Thoracic aorta (tissue), 2 donors: Measurements from ENCODE around the gene VWA3B. TPM values are rescaled to one million over a fixed set of nuclear protein-coding genes. Genes with fewer than 3 reads are reported as not detected.

ENCODE experiments used
- ATAC-seq: fragments of 150-250 bp; one replicate; pipeline ENCODE4 v1.8.0; 2017; ENCODE audit warnings: low read depth; ENCODE audit not compliant: insufficient number of reproducible peaks, low FRiP score
- DNase-seq: peaks from one replicate; pipeline ENCODE4 v3.0.0-alpha.2; 2020; ENCODE audit warnings: low spot score
- H3K27ac ChIP-seq, 2 donors: fragments of 200-600 bp; sonication (generic); 1 replicate in 1 of 2; 2 replicates in 1 of 2; pipeline ENCODE4 v1.5.1; 2016; ENCODE audit warnings: mild to moderate bottlenecking in 2 of 2, moderate library complexity in 2 of 2
- H3K27me3 ChIP-seq: fragments of 200-600 bp; sonication (generic); replicated peaks from 2 replicates; pipeline ENCODE4 v1.6.0; 2016; ENCODE audit warnings: mild to moderate bottlenecking; ENCODE audit not compliant: insufficient read depth
- H3K36me3 ChIP-seq: fragments of 200-600 bp; sonication (generic); one replicate; pipeline ENCODE4 v1.5.1; 2016
- H3K4me1 ChIP-seq, 2 donors: fragments of 200-600 bp; sonication (generic); 1 replicate in 1 of 2; 2 replicates in 1 of 2; pipeline versions ENCODE4 v1.5.1 to v1.6.0; 2016; ENCODE audit warnings: low read depth in 2 of 2, mild to moderate bottlenecking in 1 of 2; ENCODE audit not compliant: control insufficient read depth in 1 of 2
- H3K4me3 ChIP-seq: fragments of 200-600 bp; sonication (generic); 2 replicates; pipeline ENCODE4 v1.5.1; 2016; ENCODE audit warnings: mild to moderate bottlenecking
- H3K9me3 ChIP-seq: fragments of 200-600 bp; sonication (generic); 2 replicates; pipeline ENCODE4 v1.5.1; 2016
- total RNA-seq, 2 donors: library from RNA; depleted of rRNA; stranded (reverse); fragments of >200 nt; gene quantifications; one replicate each; pipeline versions ENCODE4 v1.1.0 to v1.2.3, GENCODE V29; 2016
- TF ChIP-seq, protein P1 (sequence below): fragments of 200-600 bp; sonication (generic); IDR thresholded peaks from one replicate; pipeline ENCODE4 v1.5.1; 2019; ENCODE audit warnings: antibody characterized with exemption

The VWA3B gene
- total RNA-seq, 2 donors from 2014 or later, result 0.27 TPM; not detected in 1

DNA sequence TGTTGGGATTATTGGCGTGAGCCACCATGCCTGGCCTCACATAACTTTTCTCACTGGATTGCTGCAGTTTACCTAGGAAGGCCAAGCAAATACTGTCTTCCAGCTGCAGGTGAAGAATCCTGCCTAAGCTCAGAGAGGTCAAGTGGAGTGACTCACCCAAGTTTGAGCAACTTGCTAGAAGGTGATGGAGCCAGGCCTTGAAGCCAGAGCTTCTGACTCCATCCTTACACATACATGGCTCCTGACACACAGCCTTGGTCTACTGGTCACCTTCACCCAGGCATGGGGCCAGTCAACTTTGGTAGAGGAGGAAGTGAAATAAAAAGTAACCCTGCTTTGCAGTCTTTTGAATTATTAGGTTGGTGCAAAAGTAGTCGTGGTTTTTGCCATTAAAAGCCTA, 93.5 kb downstream of the VWA3B start:
- DNase-seq, result no peak
- no peaks in the 10 kb centered on the region for H3K27me3 ChIP-seq
- H3K4me3 ChIP-seq, result no peak overlapping the region
- TF ChIP-seq, protein P1, sequence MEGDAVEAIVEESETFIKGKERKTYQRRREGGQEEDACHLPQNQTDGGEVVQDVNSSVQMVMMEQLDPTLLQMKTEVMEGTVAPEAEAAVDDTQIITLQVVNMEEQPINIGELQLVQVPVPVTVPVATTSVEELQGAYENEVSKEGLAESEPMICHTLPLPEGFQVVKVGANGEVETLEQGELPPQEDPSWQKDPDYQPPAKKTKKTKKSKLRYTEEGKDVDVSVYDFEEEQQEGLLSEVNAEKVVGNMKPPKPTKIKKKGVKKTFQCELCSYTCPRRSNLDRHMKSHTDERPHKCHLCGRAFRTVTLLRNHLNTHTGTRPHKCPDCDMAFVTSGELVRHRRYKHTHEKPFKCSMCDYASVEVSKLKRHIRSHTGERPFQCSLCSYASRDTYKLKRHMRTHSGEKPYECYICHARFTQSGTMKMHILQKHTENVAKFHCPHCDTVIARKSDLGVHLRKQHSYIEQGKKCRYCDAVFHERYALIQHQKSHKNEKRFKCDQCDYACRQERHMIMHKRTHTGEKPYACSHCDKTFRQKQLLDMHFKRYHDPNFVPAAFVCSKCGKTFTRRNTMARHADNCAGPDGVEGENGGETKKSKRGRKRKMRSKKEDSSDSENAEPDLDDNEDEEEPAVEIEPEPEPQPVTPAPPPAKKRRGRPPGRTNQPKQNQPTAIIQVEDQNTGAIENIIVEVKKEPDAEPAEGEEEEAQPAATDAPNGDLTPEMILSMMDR, result no peak
- no peaks in the 10 kb centered on the region for H3K4me1 ChIP-seq
- H3K36me3 ChIP-seq, result no peaks in the 10 kb centered on the region
- H3K9me3 ChIP-seq, result no peaks in the 10 kb centered on the region
- ATAC-seq, result no peak
- H3K27ac ChIP-seq, result no peak overlapping the region

DNA sequence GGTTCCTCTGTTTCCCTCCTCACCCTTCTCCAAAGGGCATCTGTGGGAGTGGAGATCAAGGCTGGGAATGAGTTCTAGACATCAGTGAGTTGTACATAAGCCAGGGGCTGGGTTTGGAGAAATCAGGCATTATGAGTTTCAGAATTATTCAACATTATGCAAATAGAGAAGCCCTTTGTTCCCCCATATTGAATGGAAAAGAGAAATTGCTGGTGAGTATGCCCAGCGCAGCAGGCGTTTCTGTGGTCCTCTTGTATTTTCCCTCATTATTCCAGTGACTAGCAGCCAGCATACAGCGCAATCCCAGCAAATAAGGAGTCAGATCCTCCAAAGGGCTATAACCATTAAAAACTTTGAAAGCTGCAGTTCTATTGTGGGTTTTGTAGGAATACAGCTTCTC, 94.4 kb downstream of the VWA3B start:
- DNase-seq (no peak), ATAC-seq (no peak)
- no peak overlapping the region for H3K27ac ChIP-seq
- TF ChIP-seq, protein P1, result no peak
- H3K36me3 ChIP-seq, result no peaks in the 10 kb centered on the region
- no peak overlapping the region for H3K4me3 ChIP-seq
- no peaks in the 10 kb centered on the region for H3K9me3 ChIP-seq
- H3K4me1 ChIP-seq, result no peaks in the 10 kb centered on the region
- H3K27me3 ChIP-seq, result no peaks in the 10 kb centered on the region

DNA sequence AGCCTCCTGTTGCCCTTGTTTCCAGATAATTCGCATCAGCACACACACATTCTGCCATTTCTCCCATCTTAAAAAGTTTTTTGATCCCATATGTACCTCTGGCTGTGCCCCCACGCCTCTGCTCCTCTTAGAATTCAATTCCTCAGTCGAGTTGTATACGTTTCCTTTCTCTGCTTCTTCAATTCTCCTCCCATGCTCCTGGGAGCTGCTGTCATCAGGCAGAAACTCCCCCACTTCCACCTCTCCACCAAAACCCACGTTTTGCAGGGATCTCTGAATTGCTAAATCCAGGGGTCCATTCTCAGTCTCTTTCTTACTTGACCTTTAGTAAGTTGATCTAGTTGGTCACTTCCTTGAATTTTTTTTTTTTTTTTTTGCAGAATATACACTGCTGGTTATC, 98.8 kb downstream of the VWA3B start:
- no peaks in the 10 kb centered on the region for H3K36me3 ChIP-seq
- H3K9me3 ChIP-seq, result no peaks in the 10 kb centered on the region
- no peaks in the 10 kb centered on the region for H3K4me1 ChIP-seq
- DNase-seq (no peak), ATAC-seq (no peak)
- no peaks in the 10 kb centered on the region for H3K27me3 ChIP-seq
- TF ChIP-seq, protein P1, result no peak
- H3K27ac ChIP-seq, result no peak overlapping the region
- no peak overlapping the region for H3K4me3 ChIP-seq

DNA sequence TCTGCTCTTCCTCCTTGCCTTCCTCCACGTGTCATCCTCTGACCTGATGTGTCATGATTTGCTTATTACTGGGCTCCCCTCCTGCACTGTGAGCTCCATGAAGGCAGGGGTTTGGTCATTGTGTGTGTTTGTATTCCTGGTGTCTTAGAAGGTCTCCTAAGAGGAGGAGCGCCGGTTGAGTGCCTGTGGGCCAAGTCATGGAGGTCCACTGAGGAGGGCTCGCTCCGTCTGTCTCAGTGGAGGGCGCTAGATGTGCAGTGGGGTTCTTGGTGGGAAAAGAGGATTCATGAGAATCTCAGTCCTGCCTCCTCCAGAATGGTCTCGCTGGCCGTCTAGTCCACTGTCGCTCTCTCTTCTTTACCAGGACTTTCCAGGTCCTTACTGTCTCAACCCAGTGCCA, 100.2 kb downstream of the VWA3B start:
- TF ChIP-seq, protein P1, result no peak
- no peak overlapping the region for H3K27ac ChIP-seq
- H3K4me3 ChIP-seq, result no peak overlapping the region
- DNase-seq (no peak), ATAC-seq (no peak)
- peaks cover 0 to 8% of the 10 kb centered on the region in 2 donors for H3K4me1 ChIP-seq
- no peaks in the 10 kb centered on the region for H3K9me3 ChIP-seq
- H3K27me3 ChIP-seq, result no peaks in the 10 kb centered on the region
- H3K36me3 ChIP-seq, result no peaks in the 10 kb centered on the region

DNA sequence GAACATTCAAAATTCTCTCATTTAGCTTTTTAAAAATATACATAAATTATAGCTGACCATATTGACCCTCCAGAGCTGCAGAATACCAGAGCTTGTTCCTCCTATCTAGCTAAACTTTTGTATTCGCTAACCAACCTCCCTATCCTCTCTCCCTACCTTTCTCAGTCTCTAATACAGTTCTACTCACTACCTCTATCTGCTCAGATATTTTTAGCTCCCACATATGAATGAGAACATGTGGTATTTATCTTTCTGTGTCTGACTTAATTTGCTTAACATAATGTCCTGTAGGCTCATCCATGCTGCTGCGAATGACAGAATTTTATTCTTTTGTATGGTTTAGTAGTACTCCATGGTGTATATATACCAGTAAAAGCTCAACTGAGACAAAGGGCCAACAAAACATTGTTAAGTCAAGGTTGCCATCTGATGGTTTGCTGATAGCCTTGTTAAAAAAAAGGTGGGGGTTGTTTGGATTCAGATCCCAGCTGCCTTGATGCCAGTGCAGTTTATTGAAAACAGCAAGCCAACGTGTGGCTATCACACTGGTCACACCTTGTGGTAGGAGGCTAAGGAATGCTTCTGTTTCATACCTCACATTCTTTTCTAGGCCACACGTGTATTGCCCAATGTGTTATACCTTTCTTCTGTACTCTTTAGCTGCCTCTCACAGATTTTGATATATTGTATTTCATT, 101.5 kb downstream of the VWA3B start:
- Histone ChIP-seq H3K4me1 (peaks cover 0 to 11% of the 10 kb centered on the region in 2 donors), H3K9me3 (no peaks in the 10 kb centered on the region), H3K27ac (no peak overlapping the region), H3K4me3 (no peak overlapping the region), H3K27me3 (no peaks in the 10 kb centered on the region), H3K36me3 (no peaks in the 10 kb centered on the region)
- ATAC-seq (no peak), DNase-seq (no peak)
- TF ChIP-seq, protein P1, result no peak
